Smooth muscle cell (in vitro differentiated cells): ENCODE measurements around the gene GFOD1. TPM values are rescaled to one million over a fixed set of nuclear protein-coding genes. Genes with fewer than 3 reads are reported as not detected.

ENCODE experiments used
- DNase-seq: peaks from one replicate; lab custom pipeline; 2025; ENCODE audit not compliant: unreplicated experiment; lab: John Stamatoyannopoulos, UW
- H2AFZ ChIP-seq: fragments of 200-600 bp; sonication (generic); 2 replicates; pipeline ENCODE4 v1.6.0; 2016; ENCODE audit warnings: antibody characterized with exemption, low read depth, mild to moderate bottlenecking
- H3F3A ChIP-seq: fragments of 200-600 bp; sonication (generic); 2 replicates; pipeline ENCODE4 v1.6.0; 2017; ENCODE audit warnings: antibody characterized with exemption, low read depth
- H3K27ac ChIP-seq: fragments of 200-600 bp; sonication (generic); 2 replicates; pipeline ENCODE4 v1.5.1; 2016; ENCODE audit warnings: low read depth, mild to moderate bottlenecking
- H3K27me3 ChIP-seq: fragments of 200-600 bp; sonication (generic); 2 replicates; pipeline ENCODE4 v1.6.1; 2016; ENCODE audit warnings: low read depth, mild to moderate bottlenecking
- H3K36me3 ChIP-seq: fragments of 200-600 bp; sonication (generic); 2 replicates; pipeline ENCODE4 v1.5.1; 2016; ENCODE audit warnings: low read depth
- H3K4me1 ChIP-seq: fragments of 200-600 bp; sonication (generic); 2 replicates; pipeline ENCODE4 v1.5.1; 2016; ENCODE audit warnings: low read depth
- H3K4me2 ChIP-seq: fragments of 200-600 bp; sonication (generic); 2 replicates; pipeline ENCODE4 v1.6.0; 2016; ENCODE audit warnings: mild to moderate bottlenecking
- H3K4me3 ChIP-seq: fragments of 200-600 bp; sonication (generic); 2 replicates; pipeline ENCODE4 v1.5.1; 2016; ENCODE audit warnings: mild to moderate bottlenecking
- H3K79me2 ChIP-seq: fragments of 200-600 bp; sonication (generic); 2 replicates; pipeline ENCODE4 v1.6.0; 2016; ENCODE audit warnings: low read depth, mild to moderate bottlenecking
- H3K9ac ChIP-seq: fragments of 200-600 bp; sonication (generic); 2 replicates; pipeline ENCODE4 v1.6.0; 2016; ENCODE audit warnings: low read depth
- H3K9me3 ChIP-seq: fragments of 200-600 bp; sonication (generic); replicated peaks from 2 replicates; pipeline ENCODE4 v1.5.1; 2016; ENCODE audit warnings: low read depth
- H4K20me1 ChIP-seq: fragments of 200-600 bp; sonication (generic); 2 replicates; pipeline ENCODE4 v1.6.0; 2016; ENCODE audit warnings: low read depth
- CTCF ChIP-seq: fragments of 200-600 bp; sonication (generic); IDR thresholded peaks from 2 replicates; pipeline ENCODE4 v1.5.1; 2017; ENCODE audit warnings: borderline replicate concordance, mild to moderate bottlenecking, antibody characterized with exemption; ENCODE audit not compliant: insufficient read depth, poor library complexity, severe bottlenecking
- WGBS: methylation state at CpG from one replicate; pipeline ENCODE4 v1.1.7; 2016; ENCODE audit warnings: low lambda C conversion rate; 5-methylcytosine and 5-hydroxymethylcytosine counted together
- polyA plus RNA-seq: library from polyadenylated mRNA; unstranded; fragments of >200 nt; fragmentation: Nextera tagmentation; extraction: Ambion mirVana; gene quantifications from 2 replicates; pipeline ENCODE4 v1.2.1, GENCODE V29; 2016
- total RNA-seq: library from RNA; depleted of rRNA; stranded (reverse); fragments of >200 nt; gene quantifications from 2 replicates; pipeline ENCODE4 v1.2.3, GENCODE V29; 2014

Gene GFOD1
- total and polyA plus RNA-seq, 2 experiments from 2014 or later: 9.6 to 14.0 TPM

- 90% methylated on average over 9 of the region's 9 CpGs for WGBS
- Histone ChIP-seq H3K27me3 (no peaks in the 10 kb centered on the region), H3K9me3 (no peaks in the 10 kb centered on the region), H3K4me2 (no peak overlapping the region), H4K20me1 (peaks cover 4% of the 10 kb centered on the region), H2AFZ (no peak overlapping the region), H3K4me3 (no peak overlapping the region), H3K4me1 (no peaks in the 10 kb centered on the region), H3K79me2 (no peaks in the 10 kb centered on the region), H3F3A (no peaks in the 10 kb centered on the region), H3K9ac (no peak overlapping the region), H3K36me3 (no peaks in the 10 kb centered on the region), H3K27ac (no peak overlapping the region)
- no peak for TF ChIP-seq CTCF
- no peak for DNase-seq
Measured at GRCh38 chr6:13378669-13379590, 108.5 kb downstream of the GFOD1 start.

GRCh38 chr6:13377054-13377758 is 110.2 kb downstream of the GFOD1 start:
- 92% methylated on average over 2 of the region's 2 CpGs for WGBS
- H3K4me2 ChIP-seq: no peak overlapping the region
- no peak overlapping the region for H3K27ac ChIP-seq
- H3F3A ChIP-seq: no peaks in the 10 kb centered on the region
- H4K20me1 ChIP-seq: peaks cover 4% of the 10 kb centered on the region
- no peaks in the 10 kb centered on the region for H3K79me2 ChIP-seq
- TF ChIP-seq CTCF: no peak
- no peak overlapping the region for H2AFZ ChIP-seq
- H3K36me3 ChIP-seq: no peaks in the 10 kb centered on the region
- H3K27me3 ChIP-seq: no peaks in the 10 kb centered on the region
- no peaks in the 10 kb centered on the region for H3K9me3 ChIP-seq
- H3K9ac ChIP-seq: no peak overlapping the region
- H3K4me1 ChIP-seq: peaks cover 8% of the 10 kb centered on the region
- DNase-seq: no peak
- H3K4me3 ChIP-seq: no peak overlapping the region

DNA sequence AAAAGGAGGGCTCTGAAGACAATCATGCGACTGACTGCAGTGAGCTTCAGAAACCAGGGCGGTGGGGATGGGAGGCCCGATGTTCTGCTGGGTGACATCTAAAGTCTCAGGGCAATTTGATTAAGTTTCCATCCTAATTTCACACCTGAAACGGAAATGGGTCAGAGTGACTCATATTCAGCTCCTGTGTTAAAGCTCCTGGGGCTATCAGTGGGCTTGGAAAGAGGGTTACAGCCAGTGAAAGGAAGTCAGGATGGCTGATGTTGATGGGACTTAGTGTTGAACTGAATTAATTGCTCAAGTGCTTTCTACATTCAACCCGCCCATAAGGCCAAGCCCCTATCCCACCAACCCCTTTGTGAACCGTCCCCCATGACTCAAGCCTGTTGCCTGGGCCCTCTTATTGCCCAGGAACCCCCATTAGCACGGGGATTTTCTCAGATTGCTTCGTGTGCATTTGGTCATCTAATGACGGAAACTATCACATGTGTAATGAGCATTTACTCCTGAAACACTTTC is 112.0 kb downstream of the GFOD1 start:
- H3K79me2 ChIP-seq: no peaks in the 10 kb centered on the region
- no peak for TF ChIP-seq CTCF
- H4K20me1 ChIP-seq: peaks cover 4% of the 10 kb centered on the region
- no peaks in the 10 kb centered on the region for H3K27me3 ChIP-seq
- no peak for DNase-seq
- no peak overlapping the region for H3K4me2 ChIP-seq
- no peak overlapping the region for H3K9ac ChIP-seq
- H3K27ac ChIP-seq: no peak overlapping the region
- 95% methylated on average over 9 of the region's 9 CpGs for WGBS
- H3K9me3 ChIP-seq: no peaks in the 10 kb centered on the region
- no peak overlapping the region for H2AFZ ChIP-seq
- H3F3A ChIP-seq: no peaks in the 10 kb centered on the region
- no peaks in the 10 kb centered on the region for H3K36me3 ChIP-seq
- peaks cover 8% of the 10 kb centered on the region for H3K4me1 ChIP-seq
- H3K4me3 ChIP-seq: no peak overlapping the region
